Gastroesophageal sphincter (tissue), 4 donors: Measurements from ENCODE around the gene CHI3L1. TPM values are rescaled to one million over a fixed set of nuclear protein-coding genes. Genes with fewer than 3 reads are reported as not detected.

ENCODE experiments used
- ATAC-seq: fragments of 150-250 bp; one replicate; pipeline ENCODE4 v1.9.1; 2016; ENCODE audit warnings: mild to moderate bottlenecking, moderate library complexity
- H3K27ac ChIP-seq, 4 donors: fragments of 200-600 bp; sonication (generic) in 3 of 4; 1 replicate in 3 of 4; 2 replicates in 1 of 4; pipeline ENCODE4 v1.5.1; 2016 to 2019
- H3K27me3 ChIP-seq: fragments of 200-600 bp; sonication (generic); one replicate; pipeline ENCODE4 v1.5.1; 2019
- H3K36me3 ChIP-seq, 2 donors: fragments of 200-600 bp; sonication (generic); one replicate each; pipeline ENCODE4 v1.5.1; 2019; ENCODE audit warnings: control low read depth in 1 of 2
- H3K4me1 ChIP-seq, 3 donors: fragments of 200-600 bp; sonication (generic); 1 replicate in 2 of 3; 2 replicates in 1 of 3; pipeline ENCODE4 v1.5.1; 2016 to 2019; ENCODE audit warnings: control low read depth in 2 of 3
- H3K4me3 ChIP-seq, 2 donors: fragments of 200-600 bp; sonication (generic); one replicate each; pipeline ENCODE4 v1.5.1; 2019; ENCODE audit warnings: mild to moderate bottlenecking in 1 of 2, moderate library complexity in 1 of 2
- H3K9me3 ChIP-seq, 3 donors: fragments of 200-600 bp; sonication (generic); one replicate each; pipeline ENCODE4 v1.5.1; 2017 to 2019; ENCODE audit warnings: control low read depth in 2 of 3
- EP300 ChIP-seq: sonication (generic); formaldehyde crosslinking; IDR thresholded peaks from one replicate; pipeline ENCODE4 v1.6.1; 2017; ENCODE audit warnings: antibody characterized with exemption, mild to moderate bottlenecking
- POLR2A ChIP-seq, 2 donors: fragments of 450-650 bp; IDR thresholded peaks; one replicate each; pipeline ENCODE4 v1.6.1; 2017; ENCODE audit warnings: antibody characterized with exemption in 2 of 2, mild to moderate bottlenecking in 2 of 2, moderate library complexity in 1 of 2
- POLR2AphosphoS5 ChIP-seq: sonication (generic); formaldehyde crosslinking; IDR thresholded peaks from one replicate; pipeline ENCODE4 v1.6.1; 2017; ENCODE audit warnings: antibody characterized with exemption
- WGBS, 2 donors: methylation state at CpG; one replicate each; pipeline ENCODE4 v1.1.5; 2018; ENCODE audit warnings: low coverage in 1 of 2; 5-methylcytosine and 5-hydroxymethylcytosine counted together
- total RNA-seq, 4 donors: library from RNA; depleted of rRNA; stranded (reverse); fragments of >200 nt; gene quantifications; one replicate each; pipeline ENCODE4 v1.1.0, GENCODE V29; 2016
- TF ChIP-seq, protein P1 (sequence below), 4 experiments: fragments of 200-600 bp in 2 of 4; fragments of 450-650 bp in 2 of 4; sonication (generic) in 1 of 4; IDR thresholded peaks; one replicate each; pipeline ENCODE4 v1.5.1; 2017 to 2019; ENCODE audit warnings: antibody characterized with exemption in 4 of 4, mild to moderate bottlenecking in 2 of 4, moderate library complexity in 2 of 4

CHI3L1 gene
- total RNA-seq, 4 donors from 2014 or later, result 3.4 to 5.4 (median 5.0) TPM; not detected in 1

DNA sequence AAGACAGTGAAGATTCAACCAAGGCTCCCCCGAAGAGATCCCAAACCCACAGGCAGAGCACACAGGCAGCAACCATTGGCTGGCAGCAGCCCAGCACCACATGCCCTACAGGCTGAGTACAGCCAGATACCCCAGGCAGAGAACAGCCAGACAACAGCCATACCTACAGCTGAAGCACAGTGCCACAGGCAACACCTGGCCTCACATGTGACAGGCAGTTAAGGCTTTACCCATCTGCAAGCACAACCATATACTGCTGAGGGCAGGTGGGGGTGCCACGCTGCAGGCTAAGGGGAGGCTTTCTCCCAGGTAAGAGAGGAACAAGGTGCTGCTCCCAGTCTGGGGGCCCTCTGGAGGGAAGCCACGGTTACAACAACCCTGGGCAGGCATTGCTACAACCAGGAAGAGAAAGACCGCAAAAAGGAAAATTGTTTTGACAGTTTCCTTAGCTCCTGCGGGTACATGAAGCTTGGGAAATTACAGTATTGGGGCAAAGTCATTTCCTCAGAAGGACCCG is 30.7 kb upstream of the CHI3L1 start:
- Histone ChIP-seq H3K4me3 (no peak overlapping the region), H3K36me3 (no peaks in the 10 kb centered on the region), H3K27ac (no peak overlapping the region), H3K27me3 (peaks cover 22% of the 10 kb centered on the region), H3K9me3 (no peaks in the 10 kb centered on the region), H3K4me1 (peaks cover 0 to 6% (median 0%) of the 10 kb centered on the region in 3 donors)
- no peak for TF ChIP-seq EP300
- TF ChIP-seq POLR2AphosphoS5, result no peak
- ATAC-seq, result no peak
- WGBS, 2 donors, result 20 to 70% methylated on average over 1 to 4 of the region's 6 CpGs

DNA sequence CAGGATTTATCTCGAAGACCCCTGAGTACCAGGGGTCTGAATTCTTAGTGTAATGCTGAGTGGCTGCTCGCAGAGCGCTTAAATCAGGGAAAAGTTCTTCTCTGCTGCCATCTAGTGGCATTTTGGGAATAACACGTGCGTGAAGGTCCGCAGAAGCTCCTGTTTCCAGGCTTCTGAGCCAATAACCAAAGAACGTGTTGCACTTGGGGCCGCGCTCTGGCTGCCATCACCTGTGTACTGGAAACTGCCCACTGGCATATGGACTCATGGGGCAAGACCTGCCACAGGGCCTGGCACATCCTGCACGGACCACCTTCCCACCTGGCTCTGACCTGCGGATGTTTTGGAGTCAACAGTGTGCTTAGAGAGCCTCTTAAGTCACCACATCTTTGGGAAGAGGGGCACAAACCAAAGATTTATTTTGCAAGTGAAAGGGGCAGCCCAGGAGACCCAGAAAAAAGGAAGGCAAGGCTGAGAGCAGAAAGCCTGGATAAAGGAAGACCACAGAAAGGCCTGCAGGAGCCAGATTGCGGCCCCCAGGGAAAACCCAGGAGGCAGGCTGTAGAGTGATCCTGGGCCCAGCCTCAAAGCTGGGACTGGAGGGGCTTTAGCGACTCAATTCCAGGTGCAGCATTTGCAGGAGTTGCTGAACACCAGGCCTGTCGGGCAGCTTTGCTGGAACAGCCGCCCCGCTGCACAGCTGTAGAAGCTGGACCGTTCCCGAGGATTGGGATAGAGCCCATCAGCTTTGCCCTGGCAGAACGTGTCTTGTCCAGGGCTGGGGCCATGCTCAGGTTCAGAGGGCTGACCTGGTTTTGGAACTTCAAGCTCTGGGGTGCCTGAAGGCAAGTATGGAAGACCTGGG is 30.0 kb upstream of the CHI3L1 start:
- Histone ChIP-seq H3K9me3 (no peaks in the 10 kb centered on the region), H3K36me3 (no peaks in the 10 kb centered on the region), H3K27ac (no peak overlapping the region), H3K4me3 (no peak overlapping the region), H3K27me3 (peaks cover 22% of the 10 kb centered on the region), H3K4me1 (peaks cover 0 to 6% (median 0%) of the 10 kb centered on the region in 3 donors)
- 7 to 42% methylated on average over 4 to 10 of the region's 19 CpGs for WGBS, 2 donors
- TF ChIP-seq POLR2A (IDR thresholded peaks at IDR 0.05) (no peak), POLR2AphosphoS5 (no peak), EP300 (no peak)
- TF ChIP-seq, protein P1, sequence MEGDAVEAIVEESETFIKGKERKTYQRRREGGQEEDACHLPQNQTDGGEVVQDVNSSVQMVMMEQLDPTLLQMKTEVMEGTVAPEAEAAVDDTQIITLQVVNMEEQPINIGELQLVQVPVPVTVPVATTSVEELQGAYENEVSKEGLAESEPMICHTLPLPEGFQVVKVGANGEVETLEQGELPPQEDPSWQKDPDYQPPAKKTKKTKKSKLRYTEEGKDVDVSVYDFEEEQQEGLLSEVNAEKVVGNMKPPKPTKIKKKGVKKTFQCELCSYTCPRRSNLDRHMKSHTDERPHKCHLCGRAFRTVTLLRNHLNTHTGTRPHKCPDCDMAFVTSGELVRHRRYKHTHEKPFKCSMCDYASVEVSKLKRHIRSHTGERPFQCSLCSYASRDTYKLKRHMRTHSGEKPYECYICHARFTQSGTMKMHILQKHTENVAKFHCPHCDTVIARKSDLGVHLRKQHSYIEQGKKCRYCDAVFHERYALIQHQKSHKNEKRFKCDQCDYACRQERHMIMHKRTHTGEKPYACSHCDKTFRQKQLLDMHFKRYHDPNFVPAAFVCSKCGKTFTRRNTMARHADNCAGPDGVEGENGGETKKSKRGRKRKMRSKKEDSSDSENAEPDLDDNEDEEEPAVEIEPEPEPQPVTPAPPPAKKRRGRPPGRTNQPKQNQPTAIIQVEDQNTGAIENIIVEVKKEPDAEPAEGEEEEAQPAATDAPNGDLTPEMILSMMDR (IDR thresholded peaks at IDR 0.05), result peak in 3 of 4 experiments; percentile 78 to 83 (median 81)
- peak; percentile 70 for ATAC-seq

DNA sequence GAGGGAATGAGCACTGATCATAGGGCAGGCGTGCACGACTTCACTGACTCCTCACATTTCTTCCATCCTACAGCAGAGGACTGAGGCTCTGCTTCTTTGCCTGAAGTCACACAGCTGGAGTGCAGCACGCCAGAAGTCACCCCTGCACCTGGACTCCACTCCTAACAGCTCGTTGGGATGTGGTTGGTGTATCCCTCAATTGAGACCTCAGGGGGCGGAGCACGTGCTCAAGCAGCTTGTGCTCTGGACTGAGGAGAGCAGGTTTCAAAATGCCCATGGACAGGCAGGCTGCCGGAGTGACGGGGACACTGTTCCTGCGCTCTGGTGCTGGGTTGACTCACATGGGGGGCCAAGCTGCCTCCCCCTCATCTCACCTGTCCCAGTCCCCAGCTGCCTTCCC is 29.1 kb upstream of the CHI3L1 start:
- TF ChIP-seq POLR2AphosphoS5 (no peak), POLR2A (IDR thresholded peaks at IDR 0.05) (no peak), EP300 (no peak)
- TF ChIP-seq, protein P1 (IDR thresholded peaks at IDR 0.05), result no peak
- no peak for ATAC-seq
- WGBS, 2 donors, result 59 to 80% methylated on average over 1 to 3 of the region's 9 CpGs

DNA sequence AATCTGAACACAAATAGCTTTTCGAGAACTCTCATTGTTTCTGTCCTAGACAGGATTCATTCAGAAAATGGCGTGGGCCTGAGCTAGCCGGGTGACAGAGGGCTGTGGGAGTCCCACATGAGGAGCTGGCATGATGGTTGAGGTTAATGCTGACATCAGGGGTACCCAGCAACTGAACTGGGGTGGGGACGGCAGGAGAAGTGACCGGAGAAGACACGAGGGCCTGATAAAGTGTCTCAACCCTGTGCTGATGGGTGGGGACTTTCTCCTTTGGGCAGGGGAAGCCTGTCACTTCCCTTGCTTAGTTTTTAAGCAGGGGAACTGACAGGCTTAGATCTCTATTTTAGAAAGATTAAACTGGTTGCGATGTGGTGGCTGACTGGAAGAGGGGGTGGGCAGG is 28.4 kb upstream of the CHI3L1 start:
- H3K36me3 ChIP-seq, result no peaks in the 10 kb centered on the region
- H3K4me3 ChIP-seq, result no peak overlapping the region
- peaks cover 22% of the 10 kb centered on the region for H3K27me3 ChIP-seq
- H3K9me3 ChIP-seq, result no peaks in the 10 kb centered on the region
- no peak overlapping the region for H3K27ac ChIP-seq
- WGBS, 2 donors, result 84% methylated on average over 3 to 7 of the region's 7 CpGs
- peaks cover 0 to 6% (median 0%) of the 10 kb centered on the region in 3 donors for H3K4me1 ChIP-seq
- TF ChIP-seq, protein P1 (IDR thresholded peaks at IDR 0.05), result no peak
- TF ChIP-seq POLR2A (IDR thresholded peaks at IDR 0.05) (no peak), POLR2AphosphoS5 (no peak), EP300 (no peak)
- ATAC-seq, result no peak

More for the DNA sequence above, 29.1 kb upstream of the CHI3L1 start:
- Histone ChIP-seq H3K27ac (no peak overlapping the region), H3K9me3 (no peaks in the 10 kb centered on the region), H3K4me1 (peaks cover 0 to 6% (median 0%) of the 10 kb centered on the region in 3 donors), H3K27me3 (peaks cover 22% of the 10 kb centered on the region), H3K4me3 (no peak overlapping the region), H3K36me3 (no peaks in the 10 kb centered on the region)

DNA sequence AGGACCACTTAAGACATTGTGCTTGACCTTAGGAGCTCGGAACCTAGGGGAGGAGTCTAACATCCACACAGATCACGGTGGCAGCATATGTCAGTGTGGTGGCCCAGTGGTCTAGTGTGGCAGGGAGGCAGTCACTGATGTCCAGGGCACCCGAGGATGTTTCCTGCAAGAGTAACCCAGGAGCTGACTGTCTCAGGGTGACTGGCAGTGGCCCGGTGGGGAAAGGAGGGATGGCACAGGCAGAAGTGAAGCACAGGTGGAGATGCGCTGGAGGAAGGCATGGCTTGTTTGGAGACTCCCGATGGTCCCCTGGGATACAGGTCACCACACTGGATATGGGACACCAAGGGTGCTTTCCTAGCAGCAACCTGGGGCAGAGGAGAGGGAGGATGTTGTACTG is 26.6 kb upstream of the CHI3L1 start:
- TF ChIP-seq, protein P1 (IDR thresholded peaks at IDR 0.05), result no peak
- no peak for TF ChIP-seq EP300
- TF ChIP-seq POLR2AphosphoS5, result no peak
- no peak for TF ChIP-seq POLR2A (IDR thresholded peaks at IDR 0.05)

More for the DNA sequence above, 26.6 kb upstream of the CHI3L1 start:
- H3K4me1 ChIP-seq, result peaks cover 0 to 6% (median 0%) of the 10 kb centered on the region in 3 donors
- H3K9me3 ChIP-seq, result no peaks in the 10 kb centered on the region
- WGBS, 2 donors, result 75 to 100% methylated on average over 2 to 3 of the region's 6 CpGs
- H3K4me3 ChIP-seq, result no peak overlapping the region
- H3K36me3 ChIP-seq, result no peaks in the 10 kb centered on the region
- peaks cover 18% of the 10 kb centered on the region for H3K27me3 ChIP-seq
- no peak overlapping the region for H3K27ac ChIP-seq
- ATAC-seq, result no peak
